OCI-LY3 (cell line): ENCODE measurements around the gene ATP11B.

Experiments
- H2AFZ ChIP-seq: fragments of 200-600, 300-600 bp; shearing (Covaris generic); 2 replicates; pipeline ENCODE4 v1.6.0; 2014; ENCODE audit warnings: antibody characterized with exemption, low read depth, low read length
- H3K27ac ChIP-seq: fragments of 200-600, 300-600 bp; sonication (generic); 2 replicates; pipeline ENCODE4 v1.5.1; 2014; ENCODE audit warnings: mild to moderate bottlenecking, low read length, moderate library complexity, mixed read lengths
- H3K27me3 ChIP-seq: fragments of 200-600, 300-600 bp; sonication (generic); 2 replicates; pipeline ENCODE4 v1.6.1; 2014; ENCODE audit warnings: low read depth, low read length, mixed read lengths
- H3K36me3 ChIP-seq: fragments of 200-600, 300-600 bp; sonication (generic); replicated peaks from 2 replicates; pipeline ENCODE3; 2014; ENCODE audit warnings: low read depth, low read length, mixed read lengths
- H3K4me1 ChIP-seq: fragments of 300-600, 200-600 bp; sonication (generic); 2 replicates; pipeline ENCODE4 v1.6.1; 2014; ENCODE audit warnings: low read length, mixed read lengths
- H3K4me2 ChIP-seq: fragments of 200-600, 300-600 bp; sonication (generic); 2 replicates; pipeline ENCODE4 v1.6.1; 2014; ENCODE audit warnings: low read length, mixed read lengths
- H3K4me3 ChIP-seq: fragments of 300-600, 200-600 bp; sonication (generic); 2 replicates; pipeline ENCODE4 v1.5.1; 2014; ENCODE audit warnings: antibody characterized with exemption, mild to moderate bottlenecking, low read length, moderate library complexity
- H3K79me2 ChIP-seq: fragments of 300-600, 200-600 bp; shearing (Covaris generic); 2 replicates; pipeline ENCODE4 v1.6.1; 2014; ENCODE audit warnings: mild to moderate bottlenecking, low read length, mixed read lengths
- H3K9ac ChIP-seq: fragments of 300-600, 200-600 bp; shearing (Covaris generic); 2 replicates; pipeline ENCODE4 v1.6.0; 2014; ENCODE audit warnings: mild to moderate bottlenecking, low read length, moderate library complexity
- H3K9me3 ChIP-seq: fragments of 200-600, 300-600 bp; shearing (Covaris generic); 2 replicates; pipeline ENCODE4 v1.6.1; 2014; ENCODE audit warnings: low read length, mixed read lengths; ENCODE audit not compliant: insufficient read depth
- H4K20me1 ChIP-seq: fragments of 200-600, 300-600 bp; sonication (generic); 2 replicates; pipeline ENCODE4 v1.6.1; 2016; ENCODE audit warnings: low read length, mixed read lengths; ENCODE audit not compliant: insufficient read depth
- CTCF ChIP-seq: fragments of 200-600, 300-600 bp; sonication (generic); IDR thresholded peaks from 2 replicates; pipeline ENCODE4 v1.5.1; 2014; ENCODE audit warnings: antibody characterized with exemption, low read length, low read depth
- EZH2phosphoT487 ChIP-seq: fragments of 200-600 bp; shearing (Covaris generic); IDR thresholded peaks from 2 replicates; pipeline ENCODE4 v1.6.1; 2018; ENCODE audit warnings: antibody characterized with exemption, mixed run types, low read depth

The ATP11B gene

GRCh38 chr3:182970811-182971418, 177.6 kb downstream of the ATP11B start:
- Histone ChIP-seq H3K9ac (peak overlapping the region; percentile 80), H2AFZ (no peak overlapping the region), H3K79me2 (peaks cover 95% of the 10 kb centered on the region), H3K27me3 (no peaks in the 10 kb centered on the region), H4K20me1 (peaks cover 13% of the 10 kb centered on the region), H3K36me3 (no peaks in the 10 kb centered on the region), H3K4me3 (peak overlapping the region; percentile 35), H3K4me2 (peak overlapping the region; percentile 92), H3K27ac (peak overlapping the region; percentile 93), H3K9me3 (no peaks in the 10 kb centered on the region), H3K4me1 (peaks cover 75% of the 10 kb centered on the region)
- TF ChIP-seq CTCF = no peak
- no peak for TF ChIP-seq EZH2phosphoT487
